Superior temporal gyrus (tissue), 1 donor: ENCODE data around the gene HNF1B.

ENCODE experiments used
- DNase-seq: peaks from one replicate; pipeline ENCODE4 v3.0.0-alpha.2; 2016; ENCODE audit errors: extremely low spot score

The HNF1B gene

GRCh38 chr17:37735165-37735564 is 9.7 kb downstream of the HNF1B start:
- DNase-seq = no peak

GRCh38 chr17:37732316-37732715 is 12.5 kb downstream of the HNF1B start:
- no peak for DNase-seq

GRCh38 chr17:37731056-37731455 is 13.8 kb downstream of the HNF1B start:
- no peak for DNase-seq

GRCh38 chr17:37729905-37730304 is 15.0 kb downstream of the HNF1B start:
- no peak for DNase-seq

GRCh38 chr17:37726891-37727675 is 17.8 kb downstream of the HNF1B start:
- DNase-seq = no peak

GRCh38 chr17:37726248-37726647 is 18.6 kb downstream of the HNF1B start:
- no peak for DNase-seq

GRCh38 chr17:37725601-37726146 is 19.2 kb downstream of the HNF1B start:
- DNase-seq = no peak

- no peak for DNase-seq
These were observed 19.8 kb downstream of the HNF1B start for GRCh38 chr17:37725021-37725595.

GRCh38 chr17:37720989-37721388 is 23.9 kb downstream of the HNF1B start:
- no peak for DNase-seq

- no peak for DNase-seq
These were observed 25.0 kb downstream of the HNF1B start for GRCh38 chr17:37719866-37720265.

GRCh38 chr17:37718324-37719048 is 26.4 kb downstream of the HNF1B start:
- no peak for DNase-seq

GRCh38 chr17:37717627-37718323 is 27.1 kb downstream of the HNF1B start:
- DNase-seq = no peak

- DNase-seq = no peak
These were observed 30.0 kb downstream of the HNF1B start for GRCh38 chr17:37714897-37715296.

GRCh38 chr17:37713624-37714023 is 31.2 kb downstream of the HNF1B start:
- DNase-seq = no peak

- no peak for DNase-seq
These were observed 31.8 kb downstream of the HNF1B start for GRCh38 chr17:37713028-37713431.

- no peak for DNase-seq
These were observed 33.7 kb downstream of the HNF1B start for GRCh38 chr17:37711113-37711512.

GRCh38 chr17:37710344-37710886 is 34.4 kb downstream of the HNF1B start:
- no peak for DNase-seq

- no peak for DNase-seq
These were observed 36.1 kb downstream of the HNF1B start for GRCh38 chr17:37708616-37709212.

- DNase-seq = no peak
These were observed 36.7 kb downstream of the HNF1B start for GRCh38 chr17:37708008-37708615.

- DNase-seq = no peak
These were observed 38.4 kb downstream of the HNF1B start for GRCh38 chr17:37706446-37706845.

- no peak for DNase-seq
These were observed 42.3 kb downstream of the HNF1B start for GRCh38 chr17:37702598-37702997.
